HG03025 (cell line): ENCODE measurements around the gene ZPR1.
"Not testable (repeated sequence)": the region's sequence is repeated elsewhere in the genome, so short reads cannot be mapped to it uniquely, and the experiment has no call there.

Experiments used
- ATAC-seq: cut with Tn5 transposase; IDR thresholded peaks from one replicate; pipeline ENCODE4 v1.9.1; 2021; ENCODE audit warnings: mild to moderate bottlenecking, moderate library complexity; ENCODE audit not compliant: unreplicated experiment, low FRiP score

The ZPR1 gene

GRCh38 chr11:116787786-116788486, at the start of gene ZPR1:
TSS of gene ZPR1 (minus strand) at chr11:116788023. CDS start at chr11:116787990, 33 bp downstream.
- ATAC-seq, result peak; percentile 78

- no peak for ATAC-seq
These were observed 48.8 kb upstream of the ZPR1 start for GRCh38 chr11:116836632-116836991.

GRCh38 chr11:116835791-116836631, 48.2 kb upstream of the ZPR1 start:
- ATAC-seq, result peak; percentile 60

GRCh38 chr11:116835042-116835772, 47.4 kb upstream of the ZPR1 start:
- no peak for ATAC-seq

- ATAC-seq, result not testable (repeated sequence)
These were observed 46.8 kb upstream of the ZPR1 start for GRCh38 chr11:116834535-116835041.

- ATAC-seq, result no peak
These were observed 46.2 kb upstream of the ZPR1 start for GRCh38 chr11:116833816-116834534.

- ATAC-seq, result no peak
These were observed 45.6 kb upstream of the ZPR1 start for GRCh38 chr11:116833491-116833815.

- no peak for ATAC-seq
These were observed 44.8 kb upstream of the ZPR1 start for GRCh38 chr11:116832350-116833290.

GRCh38 chr11:116831790-116832349, 44.0 kb upstream of the ZPR1 start:
- ATAC-seq, result no peak

GRCh38 chr11:116830184-116830912, 42.5 kb upstream of the ZPR1 start:
- ATAC-seq, result no peak

- no peak for ATAC-seq
These were observed 41.8 kb upstream of the ZPR1 start, which contains the start of gene APOC3 for GRCh38 chr11:116829525-116830183. TSS of gene APOC3 (plus strand) at chr11:116829907. CDS start at chr11:116830583, 676 bp downstream.

GRCh38 chr11:116828632-116829524, 41.1 kb upstream of the ZPR1 start:
- no peak for ATAC-seq

GRCh38 chr11:116827461-116827860, 39.6 kb upstream of the ZPR1 start:
- ATAC-seq, result no peak

GRCh38 chr11:116826751-116827431, 39.1 kb upstream of the ZPR1 start:
- no peak for ATAC-seq

- ATAC-seq, result no peak
These were observed 38.3 kb upstream of the ZPR1 start for GRCh38 chr11:116825854-116826750.
